Upper lobe of left lung (tissue), 6 donors: Measurements from ENCODE around the gene OPCML. TPM values are rescaled to one million over a fixed set of nuclear protein-coding genes. Genes with fewer than 3 reads are reported as not detected.

Source experiments
- ATAC-seq, 2 donors: fragments of 200-7000 bp; cut with Tn5 transposase; one replicate each; pipeline ENCODE4 v1.9.1; 2022; ENCODE audit warnings: mild to moderate bottlenecking in 2 of 2, moderate library complexity in 2 of 2; ENCODE audit not compliant: low FRiP score in 2 of 2
- DNase-seq, 2 donors: peaks; one replicate each; pipeline ENCODE4 v3.0.0-alpha.2; 2019 to 2020
- H3K27ac ChIP-seq, 4 donors: fragments of 200-600 bp; sonication (generic); one replicate each; pipeline ENCODE4 v1.5.1; 2016 to 2019
- H3K27me3 ChIP-seq, 4 donors: fragments of 200-600 bp; sonication (generic); one replicate each; pipeline ENCODE4 v1.5.1; 2017 to 2019
- H3K36me3 ChIP-seq, 4 donors: fragments of 200-600 bp; sonication (generic); one replicate each; pipeline ENCODE4 v1.5.1; 2016 to 2019
- H3K4me1 ChIP-seq, 4 donors: fragments of 200-600 bp; sonication (generic); one replicate each; pipeline ENCODE4 v1.5.1; 2018 to 2019
- H3K4me3 ChIP-seq, 4 donors: fragments of 200-600 bp; sonication (generic); one replicate each; pipeline ENCODE4 v1.5.1; 2017 to 2019; ENCODE audit warnings: mild to moderate bottlenecking in 2 of 4, moderate library complexity in 1 of 4
- H3K9me3 ChIP-seq, 4 donors: fragments of 200-600 bp; sonication (generic); one replicate each; pipeline ENCODE4 v1.5.1; 2018 to 2019
- EP300 ChIP-seq, 4 donors: sonication (generic); formaldehyde crosslinking; IDR thresholded peaks; one replicate each; pipeline ENCODE4 v1.5.1; 2017; ENCODE audit warnings: antibody characterized with exemption in 4 of 4, control low read depth in 2 of 4
- POLR2A ChIP-seq, 4 donors: fragments of 450-650 bp; IDR thresholded peaks; one replicate each; pipeline ENCODE4 v1.5.1; 2016 to 2017; ENCODE audit warnings: antibody characterized with exemption in 4 of 4, mild to moderate bottlenecking in 2 of 4
- POLR2AphosphoS5 ChIP-seq, 2 donors: sonication (generic); formaldehyde crosslinking; IDR thresholded peaks; one replicate each; pipeline ENCODE4 v1.5.1; 2017; ENCODE audit warnings: antibody characterized with exemption in 2 of 2
- WGBS, 2 donors: methylation state at CpG; one replicate each; pipeline ENCODE4 v1.1.5; 2017 to 2018; 5-methylcytosine and 5-hydroxymethylcytosine counted together
- total RNA-seq, 6 donors: library from RNA; depleted of rRNA in 4 of 6; stranded (reverse); fragments of >200 nt in 4 of 6; gene quantifications; one replicate each; pipeline versions ENCODE4 v1.1.0 to v1.2.1, GENCODE V29; 2016 to 2021
- TF ChIP-seq, protein P1 (sequence below), 6 experiments: fragments of 450-650 bp in 4 of 6; fragments of 200-600 bp in 2 of 6; sonication (generic) in 2 of 6; IDR thresholded peaks; one replicate each; pipeline ENCODE4 v1.5.1; 2016 to 2019; ENCODE audit warnings: antibody characterized with exemption in 6 of 6
- donor health status: DM: no; HTN: no; CAD: no; lungs with moderate emphysema.
- donor health status: DM: no; HTN: yes; CAD: no; lungs with severe emphysema.

Gene OPCML
- total RNA-seq, 6 donors from 2014 or later, result 0.10 TPM; not detected in 5

GRCh38 chr11:132907651-132908413 is 624.5 kb downstream of the OPCML start:
- DNase-seq (no peak), ATAC-seq (no peak)
- Histone ChIP-seq H3K9me3 (no peaks in the 10 kb centered on the region), H3K4me3 (no peak overlapping the region), H3K36me3 (no peaks in the 10 kb centered on the region), H3K27ac (no peak overlapping the region), H3K4me1 (no peaks in the 10 kb centered on the region), H3K27me3 (no peaks in the 10 kb centered on the region)
- TF ChIP-seq, protein P1, sequence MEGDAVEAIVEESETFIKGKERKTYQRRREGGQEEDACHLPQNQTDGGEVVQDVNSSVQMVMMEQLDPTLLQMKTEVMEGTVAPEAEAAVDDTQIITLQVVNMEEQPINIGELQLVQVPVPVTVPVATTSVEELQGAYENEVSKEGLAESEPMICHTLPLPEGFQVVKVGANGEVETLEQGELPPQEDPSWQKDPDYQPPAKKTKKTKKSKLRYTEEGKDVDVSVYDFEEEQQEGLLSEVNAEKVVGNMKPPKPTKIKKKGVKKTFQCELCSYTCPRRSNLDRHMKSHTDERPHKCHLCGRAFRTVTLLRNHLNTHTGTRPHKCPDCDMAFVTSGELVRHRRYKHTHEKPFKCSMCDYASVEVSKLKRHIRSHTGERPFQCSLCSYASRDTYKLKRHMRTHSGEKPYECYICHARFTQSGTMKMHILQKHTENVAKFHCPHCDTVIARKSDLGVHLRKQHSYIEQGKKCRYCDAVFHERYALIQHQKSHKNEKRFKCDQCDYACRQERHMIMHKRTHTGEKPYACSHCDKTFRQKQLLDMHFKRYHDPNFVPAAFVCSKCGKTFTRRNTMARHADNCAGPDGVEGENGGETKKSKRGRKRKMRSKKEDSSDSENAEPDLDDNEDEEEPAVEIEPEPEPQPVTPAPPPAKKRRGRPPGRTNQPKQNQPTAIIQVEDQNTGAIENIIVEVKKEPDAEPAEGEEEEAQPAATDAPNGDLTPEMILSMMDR (IDR thresholded peaks at IDR 0.05), result no peak
- 82 to 84% methylated on average over 8 of the region's 8 CpGs for WGBS, 2 donors

DNA sequence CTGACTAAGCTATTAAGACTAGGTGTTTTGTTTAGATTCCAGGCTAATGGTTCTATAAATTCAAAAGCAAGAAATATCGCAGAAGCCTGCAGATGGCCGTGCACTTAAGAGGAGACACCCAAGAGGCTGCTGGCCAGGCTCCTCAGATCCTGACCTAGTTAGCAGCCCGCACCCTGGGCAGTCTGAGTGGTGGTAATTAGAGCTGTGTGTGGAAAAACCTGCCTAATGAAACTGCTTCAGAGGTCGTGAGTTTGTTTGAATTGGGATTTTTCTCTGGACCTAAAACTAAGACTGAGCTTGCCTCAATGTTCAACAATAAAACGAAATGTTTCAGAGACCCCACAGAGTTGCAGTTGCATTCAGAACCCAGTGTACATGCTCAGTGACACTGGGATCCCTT is 627.7 kb downstream of the OPCML start:
- no peak for ATAC-seq
- Histone ChIP-seq H3K9me3 (no peaks in the 10 kb centered on the region), H3K36me3 (no peaks in the 10 kb centered on the region), H3K4me3 (no peak overlapping the region), H3K27me3 (no peaks in the 10 kb centered on the region), H3K4me1 (no peaks in the 10 kb centered on the region), H3K27ac (no peak overlapping the region)
- WGBS, 2 donors, result 40 to 53% methylated on average over 5 of the region's 5 CpGs
- no peak for DNase-seq
- no peak for TF ChIP-seq POLR2A (IDR thresholded peaks at IDR 0.05)
- TF ChIP-seq, protein P1 (IDR thresholded peaks at IDR 0.05), result no peak
- TF ChIP-seq POLR2AphosphoS5 (IDR thresholded peaks at IDR 0.05), result no peak
- TF ChIP-seq EP300 (IDR thresholded peaks at IDR 0.05), result no peak

DNA sequence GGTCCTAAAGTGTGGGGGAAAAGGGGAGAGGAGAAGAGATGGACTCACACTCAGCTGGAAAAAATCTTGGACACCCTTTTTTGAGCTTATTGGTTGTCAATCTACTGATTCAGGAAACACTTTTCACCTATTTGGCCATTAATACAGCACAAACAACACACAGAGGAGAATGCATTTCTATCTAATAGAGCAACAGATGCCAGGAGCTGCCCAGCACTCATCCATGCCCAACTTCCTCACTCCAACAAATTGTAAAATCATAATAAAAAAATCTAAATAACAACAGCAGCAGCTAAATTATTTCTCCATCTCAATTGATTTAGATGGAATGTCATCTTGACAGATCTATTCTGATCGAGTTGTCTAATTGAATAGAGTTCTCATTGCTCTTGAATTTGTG is 628.2 kb downstream of the OPCML start:
- WGBS, 2 donors, result 73 to 78% methylated on average over 1 of the region's 1 CpG
- DNase-seq, result no peak
- no peaks in the 10 kb centered on the region for H3K4me1 ChIP-seq
- no peak overlapping the region for H3K27ac ChIP-seq
- no peaks in the 10 kb centered on the region for H3K27me3 ChIP-seq
- no peaks in the 10 kb centered on the region for H3K36me3 ChIP-seq
- TF ChIP-seq POLR2A (IDR thresholded peaks at IDR 0.05) (no peak), POLR2AphosphoS5 (IDR thresholded peaks at IDR 0.05) (no peak), EP300 (IDR thresholded peaks at IDR 0.05) (no peak)
- TF ChIP-seq, protein P1 (IDR thresholded peaks at IDR 0.05), result no peak
- H3K4me3 ChIP-seq, result no peak overlapping the region
- H3K9me3 ChIP-seq, result no peaks in the 10 kb centered on the region
- no peak for ATAC-seq

DNA sequence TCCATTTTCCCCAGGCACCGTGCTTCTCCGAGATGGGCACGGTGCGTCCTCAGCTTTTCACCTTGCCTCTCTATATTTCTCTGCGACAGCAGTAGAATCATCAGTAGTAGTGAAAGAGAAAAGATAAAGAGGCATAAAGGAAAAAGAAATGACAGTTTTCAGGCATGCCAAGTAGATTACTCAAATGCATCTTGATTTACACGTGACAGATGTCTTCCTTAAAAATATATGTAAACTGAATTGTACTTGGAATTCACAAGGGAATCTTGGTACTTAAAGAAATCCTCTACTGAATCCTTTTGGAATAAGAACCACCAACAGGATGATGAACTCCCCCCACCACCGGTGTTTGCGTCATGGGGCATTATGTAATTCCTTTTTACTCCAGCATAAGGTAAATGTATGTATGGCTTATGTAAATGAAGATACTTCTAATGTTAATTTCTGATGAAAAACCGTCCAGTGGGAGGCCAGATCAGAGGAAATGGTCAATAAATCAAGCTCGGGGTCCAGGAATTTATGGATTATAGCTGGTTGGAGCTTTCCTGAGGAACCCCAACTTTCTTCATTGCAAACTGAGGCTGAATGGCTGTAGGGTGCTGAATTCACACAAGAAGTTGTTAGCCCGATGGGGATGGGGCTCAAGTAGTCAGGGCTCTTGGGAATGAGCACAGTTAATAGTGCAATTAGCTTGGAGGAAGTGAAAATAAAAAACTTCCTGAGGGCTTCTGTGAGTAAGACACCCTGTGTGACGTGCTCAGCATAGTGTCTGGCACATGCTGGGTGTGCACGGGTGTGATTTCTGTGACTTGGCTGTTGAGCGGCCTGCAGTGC is 630.4 kb downstream of the OPCML start:
- WGBS, 2 donors, result 68 to 71% methylated on average over 14 of the region's 14 CpGs
- no peaks in the 10 kb centered on the region for H3K9me3 ChIP-seq
- H3K4me3 ChIP-seq, result no peak overlapping the region
- H3K36me3 ChIP-seq, result no peaks in the 10 kb centered on the region
- H3K4me1 ChIP-seq, result no peaks in the 10 kb centered on the region
- no peak for TF ChIP-seq EP300 (IDR thresholded peaks at IDR 0.05)
- TF ChIP-seq, protein P1 (IDR thresholded peaks at IDR 0.05), result no peak
- TF ChIP-seq POLR2AphosphoS5 (IDR thresholded peaks at IDR 0.05), result no peak
- DNase-seq (no peak), ATAC-seq (no peak)
- H3K27me3 ChIP-seq, result no peaks in the 10 kb centered on the region
- no peak overlapping the region for H3K27ac ChIP-seq
